GM21737 (cell line): ENCODE measurements around the gene PARD3.

ENCODE experiments used
- ATAC-seq: cut with Tn5 transposase; IDR thresholded peaks from one replicate; pipeline ENCODE4 v1.9.1; 2021; ENCODE audit warnings: mild to moderate bottlenecking, moderate library complexity; ENCODE audit not compliant: unreplicated experiment

Gene PARD3

GRCh38 chr10:34125702-34126101 lies 689.4 kb downstream of the PARD3 start:
- no peak for ATAC-seq

- ATAC-seq: no peak
Measured at GRCh38 chr10:34124522-34125035, 690.5 kb downstream of the PARD3 start.

- ATAC-seq: no peak
Measured at GRCh38 chr10:34121781-34122622, 693.1 kb downstream of the PARD3 start.

- ATAC-seq: no peak
Measured at GRCh38 chr10:34121125-34121753, 693.9 kb downstream of the PARD3 start.

- no peak for ATAC-seq
Measured at GRCh38 chr10:34119456-34119855, 695.6 kb downstream of the PARD3 start.

- no peak for ATAC-seq
Measured at GRCh38 chr10:34116681-34117271, 698.3 kb downstream of the PARD3 start.

- no peak for ATAC-seq
Measured at GRCh38 chr10:34116220-34116641, 698.9 kb downstream of the PARD3 start.

GRCh38 chr10:34114914-34115313 lies 700.2 kb downstream of the PARD3 start:
- ATAC-seq: no peak

- no peak for ATAC-seq
Measured at GRCh38 chr10:34113504-34114225, 701.4 kb downstream of the PARD3 start.

GRCh38 chr10:34112171-34112782 lies 702.8 kb downstream of the PARD3 start:
- ATAC-seq: no peak

- ATAC-seq: no peak
Measured at GRCh38 chr10:34111179-34111578, 703.9 kb downstream of the PARD3 start.

- no peak for ATAC-seq
Measured at GRCh38 chr10:34109952-34110702, 705.0 kb downstream of the PARD3 start.

- no peak for ATAC-seq
Measured at GRCh38 chr10:34109495-34109894, 705.6 kb downstream of the PARD3 start.

- ATAC-seq: no peak
Measured at GRCh38 chr10:34107626-34108516, 707.2 kb downstream of the PARD3 start.

- no peak for ATAC-seq
Measured at GRCh38 chr10:34106356-34106885, 708.7 kb downstream of the PARD3 start.

- no peak for ATAC-seq
Measured at GRCh38 chr10:34104829-34105572, 710.1 kb downstream of the PARD3 start.

- ATAC-seq: no peak
Measured at GRCh38 chr10:34102893-34103506, 712.1 kb downstream of the PARD3 start.
